Measurements from ENCODE around the gene DNTT.

The DNTT gene

GRCh38 chr10:96321822-96322221 lies 17.6 kb downstream of the DNTT start (continued):
- TF ChIP-seq SP3 (tag by site-specific recombination; IDR thresholded peaks at IDR 0.05) (no peak), ZNF830 (tag by site-specific recombination; IDR thresholded peaks at IDR 0.05; ENCODE audit: low read depth) (no peak)

DNA sequence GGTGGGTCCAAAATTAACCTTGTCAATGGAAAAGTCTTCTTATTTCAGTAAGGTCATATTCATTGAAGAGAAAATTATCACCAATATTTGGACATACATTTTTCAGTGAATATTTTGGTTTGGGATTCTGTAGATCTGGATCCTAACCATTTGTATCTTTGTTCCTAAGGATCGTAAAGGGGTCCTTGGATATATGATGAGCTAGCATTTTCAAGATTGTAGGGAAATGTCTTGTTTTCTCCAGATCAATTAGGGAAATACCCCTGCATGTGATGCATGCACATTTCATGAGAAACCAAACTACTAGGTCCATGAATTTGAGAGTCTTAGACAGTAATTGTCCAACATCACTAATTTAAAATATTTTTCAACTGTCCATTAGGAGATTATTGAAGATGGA lies 18.0 kb downstream of the DNTT start:
- POLR2A ChIA-PET: no interaction called here
- Histone ChIP-seq H3K4me3 (ENCODE audit: low read depth, low read length) (no peak overlapping the region), H3K27ac (ENCODE audit: extremely low read depth, low read depth, low read length) (no peak overlapping the region), H3K36me3 (ENCODE audit: control insufficient read depth in 2 of 2, insufficient read depth in 1 of 2, low read length in 2 of 2) (no peaks in the 10 kb centered on the region), H3K4me1 (ENCODE audit: control insufficient read depth, insufficient read depth, low read length) (no peaks in the 10 kb centered on the region), H3K9me3 (ENCODE audit: control insufficient read depth, insufficient read depth, low read depth, low read length) (no peaks in the 10 kb centered on the region)
- TF ChIP-seq ZNF274 (IDR thresholded peaks at IDR 0.05; ENCODE audit: low read length) (no peak), ZNF274 (tag by site-specific recombination; IDR thresholded peaks at IDR 0.05; ENCODE audit: borderline replicate concordance) (no peak), ZBTB17 (tag by site-specific recombination; IDR thresholded peaks at IDR 0.05) (no peak), ZNF670 (tag by site-specific recombination; IDR thresholded peaks at IDR 0.05; ENCODE audit: low read depth) (no peak), KLF16 (tag by site-specific recombination; IDR thresholded peaks at IDR 0.05) (no peak), SETDB1 (IDR thresholded peaks at IDR 0.05; ENCODE audit: insufficient read length, low read length) (no peak), ZNF624 (tag by site-specific recombination; IDR thresholded peaks at IDR 0.05) (no peak), ZBTB21 (tag by site-specific recombination; IDR thresholded peaks at IDR 0.05) (no peak), ZSCAN5A (tag by site-specific recombination; IDR thresholded peaks at IDR 0.05) (no peak), ZNF558 (tag by site-specific recombination; IDR thresholded peaks at IDR 0.05) (no peak), ZNF747 (tag by site-specific recombination; IDR thresholded peaks at IDR 0.05) (no peak)
- CTCF ChIA-PET: interaction anchor here (0.8 to 3.2 kb wide), 5 partner anchors 12 to 305 kb away, joined by 4 to 27 read pairs (median 5); no protein-coding TSS in a partner anchor

GRCh38 chr10:96324447-96324846 lies 20.2 kb downstream of the DNTT start:
- Histone ChIP-seq H3K4me3 (ENCODE audit: low read depth, low read length) (no peak overlapping the region), H3K27ac (ENCODE audit: extremely low read depth, low read depth, low read length) (no peak overlapping the region), H3K36me3 (ENCODE audit: control insufficient read depth in 2 of 2, insufficient read depth in 1 of 2, low read length in 2 of 2) (no peaks in the 10 kb centered on the region), H3K4me1 (ENCODE audit: control insufficient read depth, insufficient read depth, low read length) (no peaks in the 10 kb centered on the region), H3K9me3 (ENCODE audit: control insufficient read depth, insufficient read depth, low read depth, low read length) (no peaks in the 10 kb centered on the region)
- ChIA-PET POLR2A (no interaction called here), CTCF (interaction anchor here (0.7 to 3.2 kb wide), 5 partner anchors 10 to 308 kb away, joined by 3 to 27 read pairs (median 3); no protein-coding TSS in a partner anchor)
- TF ChIP-seq GLI2 (tag by site-specific recombination; IDR thresholded peaks at IDR 0.05; ENCODE audit: borderline replicate concordance, low read depth) (no peak), ZNF548 (tag by site-specific recombination; IDR thresholded peaks at IDR 0.05) (no peak), ZNF416 (tag by site-specific recombination; IDR thresholded peaks at IDR 0.05) (no peak), ZBTB6 (tag by site-specific recombination; IDR thresholded peaks at IDR 0.05) (no peak), KLF17 (tag by site-specific recombination; IDR thresholded peaks at IDR 0.05) (no peak), ZNF140 (tag by site-specific recombination; IDR thresholded peaks at IDR 0.05) (no peak), BCL6B (tag by site-specific recombination; IDR thresholded peaks at IDR 0.05) (no peak), ZSCAN4 (tag by site-specific recombination; IDR thresholded peaks at IDR 0.05) (no peak), ZNF558 (tag by site-specific recombination; IDR thresholded peaks at IDR 0.05) (no peak), ZNF791 (tag by site-specific recombination; IDR thresholded peaks at IDR 0.05) (no peak), ZNF121 (tag by site-specific recombination; IDR thresholded peaks at IDR 0.05) (no peak), ZNF174 (tag by site-specific recombination; IDR thresholded peaks at IDR 0.05) (no peak)
- TF ChIP-seq, protein P1, sequence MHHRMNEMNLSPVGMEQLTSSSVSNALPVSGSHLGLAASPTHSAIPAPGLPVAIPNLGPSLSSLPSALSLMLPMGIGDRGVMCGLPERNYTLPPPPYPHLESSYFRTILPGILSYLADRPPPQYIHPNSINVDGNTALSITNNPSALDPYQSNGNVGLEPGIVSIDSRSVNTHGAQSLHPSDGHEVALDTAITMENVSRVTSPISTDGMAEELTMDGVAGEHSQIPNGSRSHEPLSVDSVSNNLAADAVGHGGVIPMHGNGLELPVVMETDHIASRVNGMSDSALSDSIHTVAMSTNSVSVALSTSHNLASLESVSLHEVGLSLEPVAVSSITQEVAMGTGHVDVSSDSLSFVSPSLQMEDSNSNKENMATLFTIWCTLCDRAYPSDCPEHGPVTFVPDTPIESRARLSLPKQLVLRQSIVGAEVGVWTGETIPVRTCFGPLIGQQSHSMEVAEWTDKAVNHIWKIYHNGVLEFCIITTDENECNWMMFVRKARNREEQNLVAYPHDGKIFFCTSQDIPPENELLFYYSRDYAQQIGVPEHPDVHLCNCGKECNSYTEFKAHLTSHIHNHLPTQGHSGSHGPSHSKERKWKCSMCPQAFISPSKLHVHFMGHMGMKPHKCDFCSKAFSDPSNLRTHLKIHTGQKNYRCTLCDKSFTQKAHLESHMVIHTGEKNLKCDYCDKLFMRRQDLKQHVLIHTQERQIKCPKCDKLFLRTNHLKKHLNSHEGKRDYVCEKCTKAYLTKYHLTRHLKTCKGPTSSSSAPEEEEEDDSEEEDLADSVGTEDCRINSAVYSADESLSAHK (tag by site-specific recombination; IDR thresholded peaks at IDR 0.05): no peak

All from HEK293 (cell line).